ENCODE data around the gene TLE1. TPM values are rescaled to one million over a fixed set of nuclear protein-coding genes. Genes with fewer than 3 reads are reported as not detected.
A peak's percentile ranks its signal among the peaks of the same experiment; 100 is the strongest.
"Not testable (repeated sequence)": the region's sequence is repeated elsewhere in the genome, so short reads cannot be mapped to it uniquely, and the experiment has no call there.

The TLE1 gene
- total RNA-seq, 4 donors from 2014 or later: 18.7 to 54.5 (median 40.2) TPM

DNA sequence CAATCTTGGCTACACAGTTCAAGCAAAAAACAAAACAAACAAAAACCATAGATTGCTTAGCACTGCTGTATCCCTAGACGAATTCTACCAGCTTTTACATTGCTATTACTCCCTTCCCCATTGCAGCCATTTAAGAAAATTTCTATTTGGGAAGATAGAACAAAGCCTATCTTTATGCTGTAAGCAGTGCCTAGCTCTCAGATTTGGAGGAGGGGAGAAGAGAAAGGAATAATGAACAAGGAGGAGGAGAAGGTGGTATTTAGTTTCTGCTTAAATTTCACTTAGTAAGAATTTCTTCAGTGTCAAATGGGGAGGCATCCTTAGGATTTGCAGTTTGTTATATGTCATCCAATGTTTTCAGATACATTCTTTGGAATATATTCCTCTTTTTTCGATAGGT lies 16.2 kb upstream of the TLE1 start:
- no peaks in the 10 kb centered on the region for H3K27me3 ChIP-seq
- H3K27ac ChIP-seq: no peak overlapping the region
- no peaks in the 10 kb centered on the region for H3K4me1 ChIP-seq
- DNase-seq: no peak
- no peaks in the 10 kb centered on the region for H3K9me3 ChIP-seq
- TF ChIP-seq POLR2A (IDR thresholded peaks at IDR 0.05): no peak
- TF ChIP-seq, protein P1, sequence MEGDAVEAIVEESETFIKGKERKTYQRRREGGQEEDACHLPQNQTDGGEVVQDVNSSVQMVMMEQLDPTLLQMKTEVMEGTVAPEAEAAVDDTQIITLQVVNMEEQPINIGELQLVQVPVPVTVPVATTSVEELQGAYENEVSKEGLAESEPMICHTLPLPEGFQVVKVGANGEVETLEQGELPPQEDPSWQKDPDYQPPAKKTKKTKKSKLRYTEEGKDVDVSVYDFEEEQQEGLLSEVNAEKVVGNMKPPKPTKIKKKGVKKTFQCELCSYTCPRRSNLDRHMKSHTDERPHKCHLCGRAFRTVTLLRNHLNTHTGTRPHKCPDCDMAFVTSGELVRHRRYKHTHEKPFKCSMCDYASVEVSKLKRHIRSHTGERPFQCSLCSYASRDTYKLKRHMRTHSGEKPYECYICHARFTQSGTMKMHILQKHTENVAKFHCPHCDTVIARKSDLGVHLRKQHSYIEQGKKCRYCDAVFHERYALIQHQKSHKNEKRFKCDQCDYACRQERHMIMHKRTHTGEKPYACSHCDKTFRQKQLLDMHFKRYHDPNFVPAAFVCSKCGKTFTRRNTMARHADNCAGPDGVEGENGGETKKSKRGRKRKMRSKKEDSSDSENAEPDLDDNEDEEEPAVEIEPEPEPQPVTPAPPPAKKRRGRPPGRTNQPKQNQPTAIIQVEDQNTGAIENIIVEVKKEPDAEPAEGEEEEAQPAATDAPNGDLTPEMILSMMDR (IDR thresholded peaks at IDR 0.05): no peak
- H3K36me3 ChIP-seq: no peaks in the 10 kb centered on the region
- H3K4me3 ChIP-seq: no peak overlapping the region

GRCh38 chr9:81694541-81694940 lies 5.2 kb upstream of the TLE1 start:
- no peak overlapping the region for H3K4me3 ChIP-seq
- no peak for TF ChIP-seq POLR2A (IDR thresholded peaks at IDR 0.05)
- TF ChIP-seq, protein P1 (IDR thresholded peaks at IDR 0.05): no peak
- no peaks in the 10 kb centered on the region for H3K9me3 ChIP-seq
- no peaks in the 10 kb centered on the region for H3K36me3 ChIP-seq
- peaks cover 0 to 6% (median 0%) of the 10 kb centered on the region in 4 donors for H3K4me1 ChIP-seq
- no peaks in the 10 kb centered on the region for H3K27me3 ChIP-seq
- no peak for DNase-seq
- H3K27ac ChIP-seq: peak overlapping the region in 1 of 4 donors; percentile 15

DNA sequence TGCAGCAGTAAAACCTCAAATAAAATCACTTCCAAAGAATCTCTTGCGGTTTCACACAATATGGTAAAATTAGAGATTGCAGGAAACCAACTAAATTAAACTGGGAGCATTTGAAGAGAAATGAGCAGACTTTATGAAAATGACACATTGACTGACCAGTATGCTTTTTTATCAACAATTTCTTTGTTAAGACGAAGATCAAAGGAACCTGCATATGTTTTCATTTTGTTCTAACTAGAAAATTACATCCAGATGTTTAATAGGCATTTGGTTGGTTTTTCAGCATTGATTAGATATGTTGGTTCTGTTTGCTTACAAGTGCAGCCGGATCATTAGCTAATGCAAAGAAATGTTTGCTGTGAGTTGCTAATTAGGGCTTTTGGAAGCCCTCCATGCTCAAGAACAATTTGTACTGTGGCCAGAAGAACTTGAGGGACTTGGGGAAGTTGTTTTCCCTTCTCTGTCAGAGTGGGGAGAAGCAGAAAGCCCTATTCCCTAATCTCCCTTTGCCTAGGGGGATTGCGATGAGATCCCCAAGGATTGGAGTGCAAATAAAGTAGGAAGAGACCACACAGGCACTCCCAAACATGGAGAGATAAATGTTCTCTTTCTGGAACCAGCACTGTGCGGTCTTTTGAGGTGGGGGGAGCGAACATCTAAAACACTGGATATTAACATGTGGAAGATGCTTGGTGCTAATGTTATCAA lies 4.5 kb upstream of the TLE1 start:
- no peak overlapping the region for H3K4me3 ChIP-seq

GRCh38 chr9:81690251-81690851 lies 1.0 kb upstream of the TLE1 start:
- peak overlapping the region; percentile 78 to 93 (median 86) for H3K27ac ChIP-seq
- H3K4me1 ChIP-seq: peaks cover 0 to 6% (median 0%) of the 10 kb centered on the region in 4 donors
- H3K36me3 ChIP-seq: no peaks in the 10 kb centered on the region
- H3K4me3 ChIP-seq: peak overlapping the region; percentile 65 to 81 (median 72)
- TF ChIP-seq, protein P1 (IDR thresholded peaks at IDR 0.05): no peak
- TF ChIP-seq POLR2A (IDR thresholded peaks at IDR 0.05): no peak
- no peaks in the 10 kb centered on the region for H3K9me3 ChIP-seq
- no peaks in the 10 kb centered on the region for H3K27me3 ChIP-seq
- DNase-seq: peak in 2 of 3 donors; percentile 59 to 60

More for the DNA sequence above, 4.5 kb upstream of the TLE1 start:
- Histone ChIP-seq H3K4me1 (peaks cover 0 to 6% (median 0%) of the 10 kb centered on the region in 4 donors), H3K27ac (peak overlapping the region in 1 of 4 donors; percentile 15), H3K36me3 (no peaks in the 10 kb centered on the region), H3K9me3 (no peaks in the 10 kb centered on the region), H3K27me3 (no peaks in the 10 kb centered on the region)
- TF ChIP-seq POLR2A (IDR thresholded peaks at IDR 0.05): no peak
- TF ChIP-seq, protein P1 (IDR thresholded peaks at IDR 0.05): no peak
- no peak for DNase-seq

DNA sequence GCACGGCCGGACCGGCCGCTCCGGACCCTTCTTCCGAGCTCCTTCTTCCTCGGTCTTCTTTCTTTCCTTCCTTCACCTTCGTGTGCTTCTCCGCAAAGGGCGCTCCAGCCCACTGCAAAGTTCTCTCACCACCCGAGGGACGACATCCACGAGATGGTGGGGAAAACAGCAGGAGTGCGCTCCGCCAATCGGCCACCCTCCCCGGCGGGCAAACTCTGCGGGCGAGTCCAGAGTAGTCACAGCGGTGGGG lies 329 bp downstream of the TLE1 start:
- H3K27me3 ChIP-seq, H3K36me3 ChIP-seq, H3K9me3 ChIP-seq, DNase-seq: not testable (repeated sequence)
- Histone ChIP-seq H3K4me3 (peak overlapping the region; percentile 65 to 81 (median 72)), H3K27ac (peak overlapping the region; percentile 78 to 93 (median 86)), H3K4me1 (peaks cover 0 to 11% (median 0%) of the 10 kb centered on the region in 4 donors)

DNA sequence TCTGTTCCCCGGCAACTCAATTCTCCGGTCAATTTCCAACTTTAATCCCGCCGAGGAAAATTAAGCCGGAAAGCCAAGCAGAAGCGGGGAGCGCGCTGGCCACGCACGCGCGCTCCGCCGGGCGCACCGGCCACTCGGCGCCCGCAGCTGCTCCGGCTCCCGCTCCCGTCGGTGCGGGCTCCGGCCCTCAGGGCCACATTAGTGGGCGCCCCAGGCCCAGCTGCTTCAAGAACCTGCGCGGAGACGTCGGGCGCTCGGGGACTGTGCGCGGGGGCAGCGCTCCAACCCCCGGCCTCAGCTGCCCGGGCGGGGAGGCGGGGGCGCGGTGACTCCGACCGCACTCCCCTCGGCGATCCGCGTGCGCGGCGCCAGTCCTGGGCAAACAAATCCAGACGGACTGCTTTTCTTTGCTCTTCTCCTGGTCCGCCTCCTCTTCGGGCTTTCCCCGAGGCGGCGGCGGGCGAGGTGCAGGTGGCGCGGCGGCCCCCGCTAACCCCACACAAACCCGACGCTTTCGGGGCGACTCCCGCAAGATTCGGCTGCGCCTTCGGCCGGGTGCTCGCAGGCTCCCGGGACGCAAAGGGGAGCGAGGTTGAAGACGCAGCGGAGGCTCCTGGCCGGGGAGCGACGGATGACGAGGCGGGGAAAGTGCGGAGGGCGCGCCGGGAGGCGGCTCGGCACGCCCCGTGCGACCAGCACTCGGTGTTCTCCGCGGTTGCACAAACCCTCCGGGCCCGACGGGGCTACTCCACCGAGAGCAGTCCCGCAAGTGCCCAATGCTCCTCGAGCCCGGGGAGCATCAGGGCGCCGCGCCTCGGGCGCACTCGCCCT lies 870 bp downstream of the TLE1 start:
- H3K27me3 ChIP-seq, H3K36me3 ChIP-seq, H3K9me3 ChIP-seq: not testable (repeated sequence)
- DNase-seq: peak in 2 of 3 donors; percentile 85 to 87
- Histone ChIP-seq H3K4me1 (peaks cover 0 to 12% (median 0%) of the 10 kb centered on the region in 4 donors), H3K27ac (peak overlapping the region; percentile 78 to 93 (median 86)), H3K4me3 (peak overlapping the region; percentile 65 to 81 (median 72))
- peak; percentile 55 to 74 for TF ChIP-seq POLR2A (IDR thresholded peaks at IDR 0.05)

Measured in Peyer's patch (tissue), 4 donors.